CD4-positive, alpha-beta T cell (primary cell): Measurements from ENCODE around the gene BPGM. TPM values are rescaled to one million over a fixed set of nuclear protein-coding genes. Genes with fewer than 3 reads are reported as not detected.

Experiments used
- ATAC-seq: fragments of 200-7000 bp; cut with Tn5 transposase; one replicate; pipeline ENCODE4 v1.10.0; 2022; ENCODE audit warnings: mild to moderate bottlenecking; ENCODE audit not compliant: poor library complexity
- CTCF ChIA-PET: fragments of 350-600 bp; sonication (Branson Sonifier 250); formaldehyde crosslinking; loops from one replicate; lab custom pipeline; 2021; ENCODE audit warnings: antibody characterized with exemption, inconsistent platforms; lab: Charles Lee
- POLR2A ChIA-PET: fragments of 350-600 bp; sonication (Branson Sonifier 250); formaldehyde crosslinking; loops from one replicate; lab custom pipeline; 2021; ENCODE audit warnings: antibody characterized with exemption, inconsistent platforms; lab: Charles Lee
- DNase-seq, 14 experiments: peaks; one replicate each; pipeline ENCODE4 v3.0.0-alpha.2; 2013 to 2020; ENCODE audit warnings: mixed read lengths in 2 of 14
- H3K27ac ChIP-seq, 2 donors: one replicate each; pipeline versions ENCODE4 v1.5.1 to v1.7.0; 2013; ENCODE audit warnings: low read length in 2 of 2, low read depth in 1 of 2, mild to moderate bottlenecking in 1 of 2
- H3K27me3 ChIP-seq, 2 experiments: 1 replicate in 1 of 2; 2 replicates in 1 of 2; pipeline versions ENCODE4 v1.6.1 to v1.7.0; 2013; ENCODE audit warnings: low read length in 2 of 2, control low read depth in 1 of 2, mild to moderate bottlenecking in 1 of 2, moderate library complexity in 1 of 2; ENCODE audit not compliant: insufficient read depth in 2 of 2, control insufficient read depth in 1 of 2
- H3K36me3 ChIP-seq: one replicate; pipeline ENCODE4 v1.6.1; 2013; ENCODE audit warnings: low read length, control low read depth; ENCODE audit not compliant: insufficient read depth
- H3K4me1 ChIP-seq: one replicate; pipeline ENCODE4 v1.6.1; 2013; ENCODE audit warnings: low read length, control low read depth; ENCODE audit not compliant: insufficient read depth
- H3K4me3 ChIP-seq: one replicate; pipeline ENCODE4 v1.5.1; 2013; ENCODE audit warnings: mild to moderate bottlenecking, low read length, moderate library complexity
- H3K9me3 ChIP-seq, 2 experiments: 1 replicate in 1 of 2; 2 replicates in 1 of 2; pipeline versions ENCODE4 v1.6.1 to v1.7.0; 2013; ENCODE audit warnings: low read length in 2 of 2, mild to moderate bottlenecking in 2 of 2, control low read depth in 1 of 2, moderate library complexity in 1 of 2; ENCODE audit not compliant: control insufficient read depth in 1 of 2, insufficient read depth in 1 of 2
- H3K27ac Mint-ChIP-seq: one replicate; pipeline ENCODE4 v1.8.0; 2020; ENCODE audit warnings: mixed read lengths
- H3K27me3 Mint-ChIP-seq: one replicate; pipeline ENCODE4 v1.8.0; 2021; ENCODE audit warnings: mixed read lengths
- H3K36me3 Mint-ChIP-seq: one replicate; pipeline ENCODE4 v1.8.0; 2021; ENCODE audit warnings: low read depth, mixed read lengths
- H3K4me1 Mint-ChIP-seq: one replicate; pipeline ENCODE4 v1.8.0; 2021; ENCODE audit warnings: low read depth, mixed read lengths
- H3K4me3 Mint-ChIP-seq: one replicate; pipeline ENCODE4 v1.8.0; 2020; ENCODE audit warnings: mild to moderate bottlenecking, mixed read lengths
- H3K9me3 Mint-ChIP-seq: one replicate; pipeline ENCODE4 v1.8.0; 2020; ENCODE audit warnings: mixed read lengths
- CTCF ChIP-seq: fragments of 200-600 bp; IDR thresholded peaks from one replicate; pipeline ENCODE4 v1.8.0; 2022; ENCODE audit warnings: antibody characterized with exemption, mild to moderate bottlenecking
- intact Hi-C, 2 experiments: fragments of 100-400 bp; cut with DNase I in 1 of 2; cut with micrococcal nuclease in 1 of 2; formaldehyde crosslinking; loops; one replicate each; pipeline versions ENCODE4 v1.15.1 to v1.9.0; 2023 to 2025; cut with DNase I, micrococcal nuclease
- total RNA-seq, 174 experiments: library from RNA in 2 of 174; stranded (reverse) in 2 of 174; gene quantifications; one replicate each; pipeline ENCODE4 v1.2.3 and lab custom pipeline; 2021 to 2026

BPGM gene
- total RNA-seq, 2 experiments from 2014 or later, result 46.3 to 46.6 TPM

GRCh38 chr7:134703241-134703594 is 56.6 kb downstream of the BPGM start:
- TF ChIP-seq CTCF, result no peak

GRCh38 chr7:134703782-134704181 is 57.1 kb downstream of the BPGM start:
- Histone ChIP-seq H3K9me3 (no peaks in the 10 kb centered on the region), H3K27me3 (no peaks in the 10 kb centered on the region), H3K4me1 (no peaks in the 10 kb centered on the region), H3K4me3 (no peak overlapping the region), H3K36me3 (no peaks in the 10 kb centered on the region), H3K27ac (no peak overlapping the region)
- Mint-ChIP-seq H3K27me3 (no peaks in the 10 kb centered on the region), H3K27ac (no peak overlapping the region), H3K4me3 (no peak overlapping the region), H3K36me3 (no peaks in the 10 kb centered on the region), H3K9me3 (no peaks in the 10 kb centered on the region), H3K4me1 (no peaks in the 10 kb centered on the region)
- TF ChIP-seq CTCF, result no peak
- intact Hi-C loops, result loop anchor here in 1 of 2 experiments (5.0 kb wide), 1 partner anchor 249 kb away; no protein-coding TSS in a partner anchor
- CTCF ChIA-PET, result interaction anchor here (0.9 to 1.2 kb wide), 3 partner anchors 13 to 71 kb away, joined by 3 to 4 read pairs (median 3); no protein-coding TSS in a partner anchor
- POLR2A ChIA-PET, result no interaction called here
- DNase-seq, result no peak
- no peak for ATAC-seq

More at GRCh38 chr7:134703241-134703594, 56.6 kb downstream of the BPGM start:
- H3K36me3 Mint-ChIP-seq, result no peaks in the 10 kb centered on the region
- H3K4me3 ChIP-seq, result no peak overlapping the region
- no peaks in the 10 kb centered on the region for H3K27me3 ChIP-seq
- no peaks in the 10 kb centered on the region for H3K9me3 Mint-ChIP-seq
- no peaks in the 10 kb centered on the region for H3K27me3 Mint-ChIP-seq
- POLR2A ChIA-PET, result no interaction called here
- intact Hi-C loops, result loop anchor here in 1 of 2 experiments (5.0 kb wide), 1 partner anchor 249 kb away; no protein-coding TSS in a partner anchor
- no peaks in the 10 kb centered on the region for H3K4me1 ChIP-seq
- no peaks in the 10 kb centered on the region for H3K9me3 ChIP-seq
- no peaks in the 10 kb centered on the region for H3K4me1 Mint-ChIP-seq
- no peaks in the 10 kb centered on the region for H3K36me3 ChIP-seq
- no peak for ATAC-seq
- no peak overlapping the region for H3K27ac Mint-ChIP-seq
- H3K4me3 Mint-ChIP-seq, result no peak overlapping the region
- CTCF ChIA-PET, result interaction anchor here (0.9 to 1.2 kb wide), 3 partner anchors 13 to 71 kb away, joined by 3 to 4 read pairs (median 3); no protein-coding TSS in a partner anchor
- no peak for DNase-seq
- no peak overlapping the region for H3K27ac ChIP-seq

GRCh38 chr7:134704827-134705226 is 58.2 kb downstream of the BPGM start:
- no peaks in the 10 kb centered on the region for H3K36me3 Mint-ChIP-seq
- TF ChIP-seq CTCF, result no peak
- Histone ChIP-seq H3K36me3 (no peaks in the 10 kb centered on the region), H3K27ac (no peak overlapping the region), H3K4me1 (no peaks in the 10 kb centered on the region), H3K4me3 (no peak overlapping the region), H3K27me3 (no peaks in the 10 kb centered on the region), H3K9me3 (no peaks in the 10 kb centered on the region)
- H3K27ac Mint-ChIP-seq, result no peak overlapping the region
- H3K27me3 Mint-ChIP-seq, result no peaks in the 10 kb centered on the region
- DNase-seq (no peak), ATAC-seq (no peak)
- no peaks in the 10 kb centered on the region for H3K9me3 Mint-ChIP-seq
- intact Hi-C loops, result loop anchor here in 1 of 2 experiments (5.0 kb wide), 1 partner anchor 247 kb away; no protein-coding TSS in a partner anchor
- ChIA-PET CTCF (no interaction called here), POLR2A (no interaction called here)
- no peak overlapping the region for H3K4me3 Mint-ChIP-seq
- H3K4me1 Mint-ChIP-seq, result no peaks in the 10 kb centered on the region
